ENCODE results near the gene SPDEF.

Gene SPDEF

GRCh38 chr6:34514593-34515472 lies 41.3 kb downstream of the SPDEF start:
- no peak for DNase-seq (ENCODE audit: low read depth)

- no peak for DNase-seq (ENCODE audit: low read depth)
Measured at GRCh38 chr6:34514112-34514511, 42.0 kb downstream of the SPDEF start.

GRCh38 chr6:34513646-34514045 lies 42.5 kb downstream of the SPDEF start:
- DNase-seq (ENCODE audit: low read depth) = no peak

GRCh38 chr6:34512738-34513115 lies 43.4 kb downstream of the SPDEF start:
- no peak for DNase-seq (ENCODE audit: low read depth)

GRCh38 chr6:34511915-34512737 lies 44.0 kb downstream of the SPDEF start:
- DNase-seq (ENCODE audit: low read depth) = no peak

- DNase-seq (ENCODE audit: low read depth) = no peak
Measured at GRCh38 chr6:34511214-34511914, 44.8 kb downstream of the SPDEF start.

GRCh38 chr6:34510299-34510698 lies 45.8 kb downstream of the SPDEF start:
- DNase-seq (ENCODE audit: low read depth) = no peak

- DNase-seq (ENCODE audit: low read depth) = no peak
Measured at GRCh38 chr6:34509782-34510181, 46.3 kb downstream of the SPDEF start.

GRCh38 chr6:34508425-34508824 lies 47.7 kb downstream of the SPDEF start:
- no peak for DNase-seq (ENCODE audit: low read depth)

GRCh38 chr6:34506718-34507117 lies 49.4 kb downstream of the SPDEF start:
- no peak for DNase-seq (ENCODE audit: low read depth)

- DNase-seq (ENCODE audit: low read depth) = no peak
Measured at GRCh38 chr6:34497411-34497810, 58.7 kb downstream of the SPDEF start.

- no peak for DNase-seq (ENCODE audit: low read depth)
Measured at GRCh38 chr6:34496103-34496685, 59.9 kb downstream of the SPDEF start.

- no peak for DNase-seq (ENCODE audit: low read depth)
Measured at GRCh38 chr6:34494973-34495372, 61.2 kb downstream of the SPDEF start.

- no peak for DNase-seq (ENCODE audit: low read depth)
Measured at GRCh38 chr6:34493344-34493743, 62.8 kb downstream of the SPDEF start.

- no peak for DNase-seq (ENCODE audit: low read depth)
Measured at GRCh38 chr6:34491091-34491430, 65.1 kb downstream of the SPDEF start.

GRCh38 chr6:34490390-34491090 lies 65.6 kb downstream of the SPDEF start:
- DNase-seq (ENCODE audit: low read depth) = no peak

GRCh38 chr6:34489207-34489805 lies 66.8 kb downstream of the SPDEF start:
- no peak for DNase-seq (ENCODE audit: low read depth)
